HepG2 (cell line): ENCODE measurements around the gene PARVA. TPM values are rescaled to one million over a fixed set of nuclear protein-coding genes. Genes with fewer than 3 reads are reported as not detected.

Source experiments
- ATAC-seq: fragments of 200-7000 bp; cut with Tn5 transposase; 3 replicates; pipeline ENCODE4 v1.9.1; 2020; ENCODE audit warnings: mild to moderate bottlenecking, moderate library complexity
- BruUV-seq: library from RNA; stranded (reverse); fragments of 400-500 nt; replicated peaks from 2 replicates; lab custom pipeline; 2021; lab: Mats Ljungman, UMichigan
- CTCF ChIA-PET: fragments of 300-600 bp; formaldehyde crosslinking; extraction: SDS; loops from one replicate; lab custom pipeline; 2021; ENCODE audit warnings: low total read pairs, inconsistent platforms, low intra/inter-chr PET ratio; lab: Yijun Ruan, JAX
- POLR2A ChIA-PET: fragments of 350-600 bp; sonication (Branson Sonifier 250); formaldehyde crosslinking; loops from one replicate; lab custom pipeline; 2020; ENCODE audit warnings: antibody characterized with exemption, inconsistent platforms; lab: Yijun Ruan, JAX
- DNase-seq: peaks from one replicate; pipeline ENCODE4 v3.0.0-alpha.2; 2015; ENCODE audit warnings: low spot score
- FAIRE-seq: peaks from 3 replicates; lab custom pipeline; 2011; peaks lifted over from hg19 to GRCh38; lab: Jason Lieb, UNC
- H2AFZ ChIP-seq: one replicate; pipeline ENCODE4 v1.6.1; 2011; ENCODE audit warnings: low read length, inconsistent platforms
- H3K27ac ChIP-seq: fragments of 300-600 bp; 3 replicates; pipeline ENCODE4 v1.8.0; 2011; ENCODE audit warnings: mixed run types, mild to moderate bottlenecking, mixed read lengths, low read length, inconsistent platforms; ENCODE audit not compliant: insufficient read depth; ENCODE audit errors: extremely low read length
- H3K27me3 ChIP-seq, 2 experiments: fragments of 200-600 bp in 1 of 2; 2 replicates in 1 of 2; 3 replicates in 1 of 2; pipeline versions ENCODE4 v1.6.0 to v1.8.0; 2011; ENCODE audit warnings: low read length in 2 of 2, mild to moderate bottlenecking in 2 of 2, moderate library complexity in 2 of 2, inconsistent platforms in 1 of 2; ENCODE audit not compliant: insufficient read depth in 2 of 2, control insufficient read depth in 1 of 2
- H3K36me3 ChIP-seq, 2 experiments: fragments of 200-600 bp in 1 of 2; replicated peaks in 1 of 2; 2 replicates in 1 of 2; 3 replicates in 1 of 2; pipeline versions ENCODE4 v1.5.1 to v1.8.0; 2011; ENCODE audit warnings: low read length in 2 of 2, inconsistent platforms in 1 of 2; ENCODE audit not compliant: insufficient read depth in 2 of 2, control insufficient read depth in 1 of 2
- H3K4me1 ChIP-seq: 2 replicates; pipeline ENCODE4 v1.5.1; 2012; ENCODE audit warnings: low read length, inconsistent platforms; ENCODE audit not compliant: insufficient read depth
- H3K4me2 ChIP-seq: 2 replicates; pipeline ENCODE4 v1.6.0; 2011; ENCODE audit warnings: low read depth, low read length, inconsistent platforms
- H3K4me3 ChIP-seq, 3 experiments: fragments of 200-600 bp in 1 of 3; sonication (generic), shearing (Covaris generic) in 1 of 3; replicated peaks in 1 of 3; 2 replicates each; pipeline ENCODE4 v1.5.1; 2011 to 2016; ENCODE audit warnings: low read length in 3 of 3, inconsistent platforms in 2 of 3, low read depth in 2 of 3, mild to moderate bottlenecking in 2 of 3, control low read depth in 1 of 3, mixed read lengths in 1 of 3; ENCODE audit not compliant: insufficient read depth in 1 of 3
- H3K79me2 ChIP-seq: one replicate; pipeline ENCODE4 v1.6.1; 2011; ENCODE audit warnings: low read length, inconsistent platforms; ENCODE audit not compliant: insufficient read depth
- H3K9ac ChIP-seq: 2 replicates; pipeline ENCODE4 v1.6.0; 2011; ENCODE audit warnings: mild to moderate bottlenecking, low read depth, low read length, inconsistent platforms; ENCODE audit not compliant: insufficient read depth
- H3K9me3 ChIP-seq: 2 replicates; pipeline ENCODE4 v1.5.1; 2012; ENCODE audit warnings: mild to moderate bottlenecking, low read length
- H4K20me1 ChIP-seq: 2 replicates; pipeline ENCODE4 v1.6.0; 2011; ENCODE audit warnings: inconsistent platforms, mild to moderate bottlenecking, low read length, moderate library complexity; ENCODE audit not compliant: insufficient read depth
- ARID2 ChIP-seq: sonication (generic); formaldehyde crosslinking; IDR thresholded peaks from 2 replicates; pipeline ENCODE4 v1.8.1; 2022; ENCODE audit warnings: mild to moderate bottlenecking, missing genetic modification reagents, borderline replicate concordance
- ESRRA ChIP-seq: sonication (generic); formaldehyde crosslinking; IDR thresholded peaks from 2 replicates; pipeline ENCODE4 v1.5.1; 2020; ENCODE audit warnings: mild to moderate bottlenecking, low read depth, missing genetic modification reagents
- MTA3 ChIP-seq: sonication (generic); formaldehyde crosslinking; IDR thresholded peaks from 2 replicates; pipeline ENCODE4 v1.4.0; 2020; ENCODE audit warnings: missing genetic modification reagents
- ZFP62 ChIP-seq: sonication (generic); formaldehyde crosslinking; IDR thresholded peaks from 2 replicates; pipeline ENCODE4 v1.4.0; 2020; ENCODE audit warnings: missing genetic modification reagents
- ZNF331 ChIP-seq: sonication (generic); formaldehyde crosslinking; IDR thresholded peaks from 2 replicates; pipeline ENCODE4 v1.4.0; 2020; ENCODE audit warnings: missing genetic modification reagents
- ZNF382 ChIP-seq: sonication (generic); formaldehyde crosslinking; IDR thresholded peaks from 2 replicates; pipeline ENCODE4 v1.5.0; 2020; ENCODE audit warnings: missing genetic modification reagents, mild to moderate bottlenecking, borderline replicate concordance
- ZNF543 ChIP-seq: sonication (generic); formaldehyde crosslinking; IDR thresholded peaks from 2 replicates; pipeline ENCODE4 v1.4.0; 2020; ENCODE audit warnings: mild to moderate bottlenecking, missing genetic modification reagents
- ZNF746 ChIP-seq: sonication (generic); formaldehyde crosslinking; IDR thresholded peaks from 2 replicates; pipeline ENCODE4 v1.8.0; 2022; ENCODE audit warnings: mild to moderate bottlenecking, missing genetic modification reagents
- WGBS: methylation state at CpG from one replicate; pipeline ENCODE4 v1.1.6; 2017; ENCODE audit warnings: low lambda C conversion rate; 5-methylcytosine and 5-hydroxymethylcytosine counted together
- in situ Hi-C: cut with HindIII; loops from 2 replicates; pipeline ENCODE4 v1.10.0; 2017; ENCODE audit warnings: low pct_unique_long_range_greater_than_20kb; ENCODE audit not compliant: extremely low pct_ligation_motif_present
- intact Hi-C: fragments of 100-400 bp; cut with micrococcal nuclease; formaldehyde crosslinking; loops from one replicate; pipeline ENCODE4 v1.10.0; 2022; ENCODE audit not compliant: unreplicated experiment
- polyA plus RNA-seq, 8 experiments: library from polyadenylated mRNA; depleted of rRNA in 3 of 8; stranded (reverse) in 7 of 8; unstranded in 1 of 8; fragments of >200 nt; fragmentation: Illumina TruSeq in 4 of 8; extraction: Trizol in 4 of 8; gene quantifications; 2 replicates each; pipeline versions ENCODE4 v1.2.1 to v1.2.3, GENCODE V29; 2011 to 2016; ENCODE audit warnings: low read depth in 4 of 8, missing spikeins in 1 of 8, mixed read lengths in 1 of 8; ENCODE audit not compliant: insufficient read depth in 1 of 8
- total RNA-seq, 5 experiments: library from RNA; depleted of rRNA; stranded (reverse); fragments of >200 nt; fragmentation: Illumina TruSeq; extraction: Trizol; gene quantifications; 2 replicates each; pipeline ENCODE4 v1.2.3, GENCODE V29; 2016; ENCODE audit warnings: low read depth in 1 of 5
- TF ChIP-seq, protein P1 (sequence below): sonication (generic); formaldehyde crosslinking; IDR thresholded peaks from 2 replicates; pipeline ENCODE4 v1.4.0; 2020; ENCODE audit warnings: mild to moderate bottlenecking, low read depth, missing genetic modification reagents

The PARVA gene
- total and polyA plus RNA-seq, 2 of the 13 experiments (the other 11 are each of a cell fraction or from before 2014, with no cell fraction given) = 5.9 to 9.1 TPM

DNA sequence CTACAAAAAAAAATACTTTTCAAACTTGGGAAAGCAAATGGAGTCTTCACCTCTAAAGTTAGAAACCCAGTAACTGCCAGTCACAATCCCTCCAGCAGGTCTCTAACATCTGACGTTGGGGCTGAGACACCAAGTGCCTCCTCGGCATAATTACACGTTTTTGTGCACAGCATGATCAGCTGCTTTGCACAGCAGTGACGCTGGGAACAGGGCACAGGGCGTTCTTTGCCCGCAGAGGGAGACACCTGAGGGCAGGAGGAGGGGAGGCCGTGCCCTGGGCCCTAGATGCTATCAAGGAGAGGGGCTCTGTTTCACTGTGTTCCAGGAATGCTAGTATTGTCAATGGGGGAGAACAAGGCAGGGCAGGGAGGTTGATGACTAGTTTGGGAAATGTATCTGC is 120.1 kb downstream of the PARVA start:
- 90% methylated on average over 7 of the region's 7 CpGs for WGBS
- no peaks in the 10 kb centered on the region for H3K79me2 ChIP-seq
- CTCF ChIA-PET = no interaction called here
- no peaks in the 10 kb centered on the region; a peak in 1 of 5 replicates for H3K27me3 ChIP-seq
- no peak for DNase-seq
- intact Hi-C loops (loop anchor here (5.0 kb wide), 1 partner anchor 165 kb away; no protein-coding TSS in a partner anchor), in situ Hi-C loops (loop anchor here (25.0 kb wide), 2 partner anchors 90 to 160 kb away; no protein-coding TSS in a partner anchor)
- H3K4me2 ChIP-seq = no peak overlapping the region
- no peaks in the 10 kb centered on the region for H4K20me1 ChIP-seq
- H3K36me3 ChIP-seq = no peaks in the 10 kb centered on the region
- no peak overlapping the region for H3K9ac ChIP-seq
- H2AFZ ChIP-seq = no peak overlapping the region
- H3K4me3 ChIP-seq = no peak overlapping the region
- no TSS peak for BruUV-seq
- POLR2A ChIA-PET = no interaction called here
- no peak for TF ChIP-seq ARID2 (CRISPR knock-in tag)
- TF ChIP-seq ZNF746 (CRISPR knock-in tag) = no peak
- TF ChIP-seq ZFP62 (CRISPR knock-in tag) = no peak
- no peak for TF ChIP-seq ZNF331 (CRISPR knock-in tag)
- no peak for TF ChIP-seq MTA3
- no peak for TF ChIP-seq ZNF382 (CRISPR knock-in tag)
- H3K4me1 ChIP-seq = no peaks in the 10 kb centered on the region
- no peaks in the 10 kb centered on the region for H3K9me3 ChIP-seq
- no peak overlapping the region for H3K27ac ChIP-seq
- no peak for ATAC-seq
- FAIRE-seq = no peak

DNA sequence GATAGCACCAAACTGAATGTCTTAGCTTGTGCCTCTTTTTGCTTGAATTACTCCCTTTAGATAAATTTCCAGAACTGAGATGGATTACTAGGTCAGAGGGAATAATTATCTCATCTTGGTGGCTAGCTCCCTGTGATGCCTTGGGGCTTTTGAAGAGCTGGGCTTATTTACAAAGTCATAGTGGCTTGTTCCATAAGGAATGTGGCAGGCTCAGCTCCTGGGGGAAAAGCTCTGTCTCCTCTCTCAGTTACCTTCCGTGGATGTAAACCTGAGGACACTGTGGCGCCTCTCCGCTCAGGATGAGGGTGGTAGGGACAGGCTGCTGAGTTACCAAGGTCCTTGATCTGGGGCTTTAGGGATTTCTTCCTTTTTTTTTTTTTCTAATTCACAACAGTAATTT is 121.7 kb downstream of the PARVA start:
- CTCF ChIA-PET = no interaction called here
- Histone ChIP-seq H2AFZ (no peak overlapping the region), H3K27ac (no peak overlapping the region), H3K4me1 (no peaks in the 10 kb centered on the region), H3K9ac (no peak overlapping the region), H3K9me3 (no peaks in the 10 kb centered on the region), H3K79me2 (no peaks in the 10 kb centered on the region), H3K4me2 (no peak overlapping the region), H3K4me3 (no peak overlapping the region), H4K20me1 (no peaks in the 10 kb centered on the region), H3K36me3 (no peaks in the 10 kb centered on the region), H3K27me3 (no peaks in the 10 kb centered on the region; a peak in 1 of 5 replicates)
- in situ Hi-C loops (loop anchor here (25.0 kb wide), 2 partner anchors 88 to 162 kb away; no protein-coding TSS in a partner anchor), intact Hi-C loops (loop anchor here (5.0 kb wide), 1 partner anchor 167 kb away; no protein-coding TSS in a partner anchor)
- TF ChIP-seq ZNF543 (CRISPR knock-in tag) (no peak), ESRRA (CRISPR knock-in tag) (no peak)
- TF ChIP-seq, protein P1, sequence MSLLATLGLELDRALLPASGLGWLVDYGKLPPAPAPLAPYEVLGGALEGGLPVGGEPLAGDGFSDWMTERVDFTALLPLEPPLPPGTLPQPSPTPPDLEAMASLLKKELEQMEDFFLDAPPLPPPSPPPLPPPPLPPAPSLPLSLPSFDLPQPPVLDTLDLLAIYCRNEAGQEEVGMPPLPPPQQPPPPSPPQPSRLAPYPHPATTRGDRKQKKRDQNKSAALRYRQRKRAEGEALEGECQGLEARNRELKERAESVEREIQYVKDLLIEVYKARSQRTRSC (CRISPR knock-in tag) = no peak
- BruUV-seq = no TSS peak
- POLR2A ChIA-PET = no interaction called here
- no peak for DNase-seq
- WGBS = 95% methylated on average over 3 of the region's 3 CpGs
- FAIRE-seq = no peak
- no peak for ATAC-seq
